Activated CD8-positive, alpha-beta T cell treated with anti-CD3 and anti-CD28 coated beads for 36 hours (primary cell): ENCODE results near the gene SDSL. TPM values are rescaled to one million over a fixed set of nuclear protein-coding genes. Genes with fewer than 3 reads are reported as not detected.

Experiments used
- ATAC-seq: fragments of 200-7000 bp; cut with Tn5 transposase; one replicate; pipeline ENCODE4 v1.10.0; 2021; ENCODE audit warnings: mild to moderate bottlenecking, moderate library complexity
- CTCF ChIA-PET: fragments of 350-600 bp; sonication (Branson Sonifier 250); formaldehyde crosslinking; loops from one replicate; lab custom pipeline; 2021; ENCODE audit warnings: antibody characterized with exemption; lab: Charles Lee
- POLR2A ChIA-PET: fragments of 350-600 bp; sonication (Branson Sonifier 250); formaldehyde crosslinking; loops from one replicate; lab custom pipeline; 2021; ENCODE audit warnings: antibody characterized with exemption; lab: Charles Lee
- DNase-seq: peaks from one replicate; pipeline ENCODE4 v3.0.0-alpha.2; 2020
- H3K27ac Mint-ChIP-seq: one replicate; pipeline ENCODE4 v1.8.0; 2021; ENCODE audit warnings: mild to moderate bottlenecking, mixed read lengths
- H3K27me3 Mint-ChIP-seq: one replicate; pipeline ENCODE4 v1.8.0; 2021; ENCODE audit warnings: mixed read lengths
- H3K36me3 Mint-ChIP-seq: one replicate; pipeline ENCODE4 v1.8.0; 2021; ENCODE audit warnings: low read depth, mixed read lengths
- H3K4me1 Mint-ChIP-seq: one replicate; pipeline ENCODE4 v1.8.0; 2021; ENCODE audit warnings: low read depth, mixed read lengths
- H3K4me3 Mint-ChIP-seq: one replicate; pipeline ENCODE4 v1.8.0; 2021; ENCODE audit warnings: mild to moderate bottlenecking, moderate library complexity, mixed read lengths
- H3K9me3 Mint-ChIP-seq: one replicate; pipeline ENCODE4 v1.8.0; 2021; ENCODE audit warnings: mixed read lengths
- CTCF ChIP-seq: fragments of 200-600 bp; IDR thresholded peaks from one replicate; pipeline ENCODE4 v1.8.0; 2022; ENCODE audit warnings: antibody characterized with exemption, mild to moderate bottlenecking
- intact Hi-C: fragments of 100-400 bp; cut with micrococcal nuclease; formaldehyde crosslinking; loops from one replicate; pipeline ENCODE4 v1.10.0; 2022
- total RNA-seq, 2 experiments: library from RNA; stranded (reverse); gene quantifications; one replicate each; pipeline ENCODE4 v1.2.3, GENCODE V29; 2021

Gene SDSL
- total RNA-seq, 2 experiments from 2014 or later, result not detected

GRCh38 chr12:113459981-113460380 is 37.8 kb downstream of the SDSL start:
- peaks cover 9% of the 10 kb centered on the region for H3K4me1 Mint-ChIP-seq
- H3K27ac Mint-ChIP-seq, result no peak overlapping the region
- H3K36me3 Mint-ChIP-seq, result no peaks in the 10 kb centered on the region
- H3K9me3 Mint-ChIP-seq, result no peaks in the 10 kb centered on the region
- H3K27me3 Mint-ChIP-seq, result peaks cover 38% of the 10 kb centered on the region
- H3K4me3 Mint-ChIP-seq, result no peak overlapping the region
- DNase-seq (no peak), ATAC-seq (no peak)
- intact Hi-C loops, result no loop called here
- ChIA-PET CTCF (interaction anchor here (1.2 to 1.3 kb wide), 2 partner anchors 9 to 34 kb away, joined by 3 read pairs; no protein-coding TSS in a partner anchor), POLR2A (no interaction called here)
- no peak for TF ChIP-seq CTCF

DNA sequence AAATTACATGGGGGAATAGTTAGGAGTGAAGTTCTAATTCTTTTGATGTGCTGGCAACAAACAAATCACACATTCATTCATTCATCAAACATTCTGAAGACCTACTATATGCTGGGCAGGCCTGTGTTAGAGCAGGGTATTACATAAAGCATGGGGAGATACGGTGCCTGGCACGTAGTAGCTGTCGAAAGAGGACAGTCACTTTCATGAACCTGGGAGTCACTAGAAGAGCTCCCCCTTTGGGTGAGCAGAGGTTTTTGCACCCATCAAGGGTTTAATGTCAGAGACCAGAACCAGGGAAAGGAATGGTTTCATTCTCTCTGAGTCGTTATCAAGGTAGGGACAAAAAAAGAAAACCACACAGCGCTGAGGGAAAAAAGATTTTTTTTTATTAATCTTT is 39.5 kb downstream of the SDSL start:
- POLR2A ChIA-PET, result no interaction called here
- CTCF ChIA-PET, result interaction anchor here (0.6 to 2.4 kb wide), 8 partner anchors 8 to 223 kb away, joined by 3 to 13 read pairs (median 4); no protein-coding TSS in a partner anchor
- no peaks in the 10 kb centered on the region for H3K36me3 Mint-ChIP-seq
- no peaks in the 10 kb centered on the region for H3K9me3 Mint-ChIP-seq
- H3K27ac Mint-ChIP-seq, result no peak overlapping the region
- no peak for ATAC-seq
- TF ChIP-seq CTCF, result no peak
- DNase-seq, result no peak
- peaks cover 12% of the 10 kb centered on the region for H3K4me1 Mint-ChIP-seq
- intact Hi-C loops, result no loop called here
- H3K27me3 Mint-ChIP-seq, result peaks cover 50% of the 10 kb centered on the region
- no peak overlapping the region for H3K4me3 Mint-ChIP-seq

- intact Hi-C loops, result no loop called here
- H3K4me3 Mint-ChIP-seq, result peak overlapping the region; percentile 51
- ChIA-PET POLR2A (no interaction called here), CTCF (interaction anchor here (0.6 to 2.4 kb wide), 10 partner anchors 8 to 222 kb away, joined by 3 to 13 read pairs (median 3); no protein-coding TSS in a partner anchor)
- H3K27ac Mint-ChIP-seq, result no peak overlapping the region
- H3K27me3 Mint-ChIP-seq, result peaks cover 53% of the 10 kb centered on the region
- ATAC-seq (peak; percentile 73), DNase-seq (peak; percentile 85)
- H3K4me1 Mint-ChIP-seq, result peaks cover 15% of the 10 kb centered on the region
- peak; percentile 91 for TF ChIP-seq CTCF
- no peaks in the 10 kb centered on the region for H3K36me3 Mint-ChIP-seq
- H3K9me3 Mint-ChIP-seq, result no peaks in the 10 kb centered on the region
Measured at GRCh38 chr12:113462117-113462774, 40.1 kb downstream of the SDSL start.

DNA sequence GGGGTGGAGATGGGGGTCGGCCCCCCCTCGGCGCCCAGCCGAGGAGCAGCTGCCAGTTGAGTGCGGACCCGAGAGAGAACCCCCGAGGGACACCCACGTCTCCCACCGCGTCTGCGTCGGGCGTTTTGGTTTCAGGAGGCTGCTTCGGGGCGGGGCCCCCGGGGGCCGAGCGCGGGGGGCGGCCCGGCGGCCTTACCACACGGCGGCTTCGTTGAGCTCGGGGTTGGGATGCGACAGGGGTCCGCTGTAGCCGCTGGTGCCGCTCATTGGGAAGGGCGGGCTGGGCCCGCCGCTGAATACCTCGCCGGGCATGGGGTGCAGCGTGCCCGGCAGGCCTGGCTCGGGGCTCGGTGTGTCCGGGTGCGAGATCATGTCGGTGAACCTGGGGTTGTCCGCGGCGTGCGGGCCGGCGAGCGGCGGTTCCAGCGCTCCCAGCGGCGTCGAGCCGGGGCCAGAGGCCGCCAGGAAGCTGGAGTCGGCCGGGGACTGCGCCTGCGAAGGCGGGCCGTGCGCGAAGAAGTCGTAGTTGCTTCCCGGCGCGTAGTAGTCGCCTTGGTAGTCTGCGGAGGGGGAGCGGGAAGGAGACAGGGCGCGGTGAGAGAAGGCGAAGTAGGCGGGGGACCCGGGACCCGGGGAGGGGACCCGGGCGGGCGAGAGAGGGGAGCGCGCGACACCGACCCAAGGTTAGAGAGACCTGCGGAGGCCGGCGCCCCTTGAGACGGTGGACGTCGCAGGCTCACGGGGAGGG is 41.0 kb downstream of the SDSL start:
- no peak for TF ChIP-seq CTCF
- CTCF ChIA-PET, result interaction anchor here (0.7 to 2.4 kb wide), 7 partner anchors 10 to 193 kb away, joined by 3 to 13 read pairs (median 3); no protein-coding TSS in a partner anchor
- DNase-seq, result no peak
- intact Hi-C loops, result no loop called here
- no peak for ATAC-seq
- Mint-ChIP-seq H3K4me3 (peak overlapping the region; percentile 1), H3K27ac (no peak overlapping the region), H3K4me1 (peaks cover 15% of the 10 kb centered on the region), H3K36me3 (no peaks in the 10 kb centered on the region), H3K27me3 (peaks cover 55% of the 10 kb centered on the region), H3K9me3 (no peaks in the 10 kb centered on the region)
- POLR2A ChIA-PET, result no interaction called here
